ENCODE results near the gene TIMP3.

The TIMP3 gene

DNA sequence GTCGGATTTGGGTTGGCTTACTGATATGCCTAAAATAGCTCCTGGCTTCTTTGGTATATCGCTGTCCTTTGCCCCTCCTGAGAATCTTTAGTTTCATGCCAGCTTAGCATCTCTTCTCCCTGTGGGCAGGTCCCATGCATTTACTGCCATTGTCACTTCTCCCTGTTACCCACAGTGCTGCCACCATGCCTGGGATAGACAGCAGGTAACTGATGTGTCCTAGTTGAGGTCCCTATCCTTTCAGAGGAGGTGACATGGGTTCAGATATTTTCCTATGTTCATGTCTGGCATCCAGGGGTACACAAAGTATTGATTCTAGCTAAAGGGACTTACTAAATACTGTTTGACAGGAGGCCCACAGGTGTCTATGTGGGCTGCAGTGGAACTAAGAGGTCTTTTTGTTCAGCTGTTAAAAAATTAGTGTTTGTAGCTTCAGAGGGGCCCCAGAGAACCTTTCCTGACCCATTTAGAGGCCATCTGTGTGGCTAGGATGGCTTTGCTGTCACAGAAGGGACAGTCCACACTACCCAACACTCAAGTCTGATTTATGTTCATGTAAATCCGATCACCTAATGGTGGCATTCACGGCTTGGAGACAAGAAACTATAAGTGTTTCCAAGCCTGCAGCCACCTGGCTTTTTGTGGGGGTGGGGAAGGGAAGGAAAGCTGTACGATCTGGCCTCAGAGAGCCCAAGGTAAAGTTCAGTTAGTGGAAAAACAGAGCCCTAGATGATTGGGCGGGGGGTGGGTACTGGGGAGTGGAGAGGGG lies 8.5 kb downstream of the TIMP3 start:
- DNase-seq: no peak

GRCh38 chr22:32810555-32811133 lies 9.1 kb downstream of the TIMP3 start:
- no peak for DNase-seq

- no peak for DNase-seq
Observed at GRCh38 chr22:32811788-32812545, 10.5 kb downstream of the TIMP3 start.

- no peak for DNase-seq
Observed at GRCh38 chr22:32814285-32814860, 12.9 kb downstream of the TIMP3 start.

DNA sequence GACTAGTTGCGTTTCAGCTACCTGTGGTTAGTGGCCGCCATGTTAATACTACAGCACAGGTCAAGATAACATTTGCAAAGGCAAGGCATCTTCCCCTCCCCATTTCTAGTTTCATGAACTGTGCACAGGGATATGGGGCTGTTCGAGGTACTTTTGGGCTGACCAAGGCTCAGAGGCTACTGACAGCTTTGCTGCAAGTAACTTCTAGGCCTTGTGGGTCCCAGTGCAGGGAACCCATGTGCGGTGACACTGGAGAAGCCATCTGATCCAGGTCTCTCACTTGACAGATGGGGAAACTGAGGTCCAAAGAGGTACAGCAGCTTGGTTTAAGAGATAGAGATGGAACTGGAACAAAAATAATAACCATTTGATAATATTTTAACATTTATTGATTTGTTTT lies 13.6 kb downstream of the TIMP3 start:
- DNase-seq: no peak

DNA sequence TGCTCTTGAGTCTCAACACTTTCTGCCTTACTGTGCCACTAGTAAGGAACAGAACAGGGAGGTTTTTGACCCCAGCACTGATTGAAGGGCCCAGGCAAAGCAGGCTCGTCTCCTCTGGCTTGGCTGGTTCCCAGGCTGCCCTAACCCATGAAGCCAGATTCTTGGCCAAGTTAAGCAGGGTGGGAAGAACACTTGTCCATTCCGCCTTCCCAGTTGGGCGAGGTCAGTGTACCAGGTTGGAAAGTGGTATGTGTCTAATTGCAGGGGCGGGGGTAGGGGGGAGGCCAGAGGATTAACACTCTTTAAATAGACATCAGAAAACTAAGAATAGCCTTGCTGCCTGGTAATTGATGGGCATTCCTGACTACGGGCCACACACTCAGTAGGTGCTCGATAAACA lies 14.4 kb downstream of the TIMP3 start:
- no peak for DNase-seq

DNA sequence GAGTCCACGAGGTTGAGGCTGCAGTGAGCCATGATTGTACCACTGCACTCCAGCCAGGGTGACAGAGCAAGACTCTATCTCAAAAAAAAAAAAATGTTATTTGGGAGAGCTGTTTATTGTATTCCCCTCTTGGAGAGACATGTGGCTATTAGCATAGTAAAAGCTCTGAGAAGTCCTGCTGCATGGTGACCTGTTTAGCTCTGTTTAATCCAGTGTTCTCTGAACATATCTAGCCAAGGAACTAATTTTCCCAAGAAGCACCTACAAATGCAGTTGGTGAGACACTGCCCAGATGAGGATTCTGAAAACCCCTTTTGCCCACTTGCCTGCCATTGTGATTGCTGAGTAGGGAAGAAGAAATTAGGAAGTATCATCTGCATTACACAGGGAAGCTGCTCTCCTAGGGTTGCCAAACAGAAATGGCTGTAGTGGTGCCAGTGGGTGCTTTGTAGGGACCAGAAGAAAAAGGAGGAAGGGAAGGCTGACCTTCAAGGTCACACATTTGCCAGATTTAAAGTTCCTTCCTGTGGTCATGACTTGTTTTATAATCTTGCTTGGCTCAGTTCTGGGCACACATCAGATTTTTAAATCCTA lies 15.7 kb downstream of the TIMP3 start:
- peak; percentile 44 for DNase-seq

DNA sequence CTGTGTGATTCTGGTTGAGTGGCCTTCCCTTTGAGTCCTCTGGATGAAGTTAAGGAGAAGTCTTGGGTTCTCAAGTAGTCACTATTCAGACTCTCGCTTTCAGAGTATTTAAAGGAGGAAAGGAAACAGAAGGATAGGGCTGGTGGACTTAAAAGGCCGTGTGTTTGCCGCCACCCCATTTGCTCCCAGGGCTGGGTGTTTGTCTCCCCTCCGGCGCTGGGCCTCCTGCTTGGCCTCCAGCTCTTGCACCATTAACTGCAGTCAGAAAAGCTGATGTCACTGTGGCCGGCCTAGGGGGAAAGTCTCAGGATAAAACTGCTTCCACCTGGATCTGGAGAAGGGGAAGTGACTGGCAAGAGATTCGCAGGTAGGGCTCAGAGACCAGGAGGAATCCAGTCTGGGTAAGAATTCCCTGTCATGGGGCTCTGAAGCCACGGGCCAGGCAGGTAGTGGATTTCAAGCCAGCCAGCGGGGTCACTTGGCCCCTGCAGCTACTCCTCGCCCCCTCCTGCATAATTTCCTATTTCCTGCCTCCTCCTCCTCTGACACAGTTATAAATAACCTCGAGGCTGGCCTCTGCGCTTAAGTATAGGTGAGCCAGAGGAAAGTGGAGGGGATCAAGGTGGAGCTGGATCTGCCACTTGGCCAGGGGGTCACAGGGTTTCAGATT lies 17.1 kb downstream of the TIMP3 start:
- no peak for DNase-seq

DNA sequence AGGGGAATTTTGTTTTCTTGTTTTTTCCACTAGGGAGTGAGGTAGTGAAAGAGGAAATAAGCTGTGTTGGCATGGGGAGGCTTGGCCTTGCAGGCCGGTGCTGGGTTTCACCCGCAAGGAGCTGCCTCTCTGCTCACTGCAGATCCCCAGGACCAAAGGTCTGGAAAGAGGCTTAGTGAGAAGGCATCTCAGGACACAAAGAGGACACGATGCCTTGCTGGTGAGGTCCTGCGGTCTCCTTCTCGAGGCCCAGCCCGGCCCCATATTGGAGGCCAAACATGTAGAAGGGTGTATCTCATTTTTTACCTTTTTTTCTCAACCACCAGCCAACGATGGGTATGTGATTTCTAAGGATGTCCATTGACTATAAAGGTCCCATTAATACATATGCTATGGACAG lies 17.6 kb downstream of the TIMP3 start:
- DNase-seq: no peak

GRCh38 chr22:32820131-32821119 lies 18.9 kb downstream of the TIMP3 start:
- DNase-seq: no peak

DNA sequence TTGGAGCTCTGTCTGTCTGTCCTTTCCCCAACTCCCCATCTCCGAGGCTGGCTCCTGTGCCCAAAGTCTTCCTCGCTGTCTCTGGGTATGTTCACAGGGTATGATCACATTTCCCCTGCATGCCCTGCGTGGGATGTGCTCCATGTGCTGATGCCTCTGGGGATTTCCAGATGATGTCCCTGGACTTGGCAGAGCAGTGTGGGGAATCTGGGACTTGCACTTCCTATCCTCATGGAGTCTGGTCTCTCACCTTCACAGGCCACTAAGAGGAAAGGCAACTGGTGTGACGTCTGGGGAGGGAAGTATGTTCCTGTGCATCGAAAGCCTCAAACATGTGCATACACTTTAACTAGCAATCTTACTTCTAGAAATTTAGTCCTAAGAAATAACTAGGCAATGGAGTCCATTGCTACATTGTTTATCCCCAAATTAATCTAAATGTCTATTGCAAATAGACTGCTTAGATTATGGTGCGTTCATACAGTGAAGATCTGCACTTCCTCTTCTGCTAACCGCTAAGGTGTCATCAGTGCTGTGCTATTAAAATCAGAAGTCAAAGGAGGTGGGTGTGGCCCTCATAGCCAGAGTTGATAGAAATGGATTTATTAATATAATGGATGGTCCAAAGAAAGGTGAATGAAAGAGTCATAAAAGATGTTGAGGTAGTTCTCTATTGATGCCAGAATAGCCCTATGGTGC lies 20.8 kb downstream of the TIMP3 start:
- DNase-seq: peak; percentile 42

DNA sequence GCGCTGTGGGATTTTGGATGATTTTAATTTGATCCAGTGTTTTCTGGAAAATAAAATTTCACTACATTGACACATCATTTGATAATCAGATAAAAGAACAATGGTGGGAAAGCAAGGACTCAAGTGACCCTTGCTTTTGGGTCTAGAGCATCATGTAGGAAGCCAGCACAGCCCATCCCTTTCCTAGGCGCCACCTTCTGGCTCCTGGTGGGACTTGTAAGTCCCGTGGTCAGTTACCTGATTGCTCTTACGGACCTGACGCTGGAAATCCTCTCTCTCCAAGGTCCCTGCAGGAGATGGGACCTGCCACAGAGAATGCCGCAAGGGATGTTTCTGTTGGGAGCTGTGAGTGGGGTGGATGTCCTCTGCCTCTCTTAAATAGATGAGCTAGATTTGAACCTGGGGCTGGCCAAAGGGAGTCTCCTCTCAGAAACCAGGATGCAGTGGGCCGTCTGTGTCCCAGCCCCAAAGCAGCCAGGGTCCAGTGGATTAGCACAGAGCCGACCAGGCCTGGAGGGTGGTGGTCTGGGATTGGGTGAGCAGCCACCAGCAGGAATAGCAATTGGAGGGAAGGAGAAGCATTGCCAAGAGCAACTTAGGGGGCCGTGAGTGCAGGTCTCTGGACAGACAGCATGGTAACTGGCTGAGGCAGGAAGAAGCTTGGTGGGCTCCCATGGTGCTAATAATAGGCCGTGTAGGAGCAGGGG lies 21.7 kb downstream of the TIMP3 start:
- peak; percentile 23 for DNase-seq

DNA sequence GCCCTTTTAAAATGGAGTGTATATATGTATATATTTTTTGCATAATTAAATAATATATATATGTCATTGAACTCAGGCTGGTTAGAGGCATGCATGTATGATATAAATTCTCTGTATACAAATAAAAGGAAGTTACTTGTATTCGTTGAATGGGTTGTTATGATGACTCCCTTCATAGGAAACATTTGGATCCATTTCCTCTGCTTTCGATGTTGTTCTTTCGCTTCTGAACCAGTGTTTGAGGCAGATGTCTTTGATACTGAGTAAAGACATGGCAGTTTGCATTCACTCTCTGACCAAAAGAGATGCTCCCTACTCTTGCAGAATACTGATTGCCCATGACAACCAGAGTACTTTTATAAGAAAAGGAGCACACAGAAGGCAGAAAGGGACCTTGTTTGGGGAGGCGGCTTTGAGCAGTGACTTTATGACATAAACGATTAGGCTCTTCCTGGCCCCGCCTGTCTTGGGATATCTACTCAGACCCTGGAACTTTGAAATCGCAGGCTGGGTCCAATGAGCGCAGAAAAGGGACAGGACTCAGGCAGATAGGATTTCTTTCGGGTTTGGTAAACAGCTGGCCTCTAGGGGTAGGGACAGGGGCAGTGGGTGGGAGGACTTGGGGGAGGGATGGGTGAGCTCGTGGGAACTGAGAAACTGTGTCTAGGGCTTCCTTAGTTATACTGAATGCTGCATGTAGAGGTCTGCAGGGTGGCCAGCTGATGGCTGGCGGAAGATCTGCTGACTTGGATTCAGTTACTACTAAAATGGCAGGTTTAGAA lies 23.2 kb downstream of the TIMP3 start:
- DNase-seq: no peak

GRCh38 chr22:32826537-32826936 lies 25.0 kb downstream of the TIMP3 start:
- DNase-seq: no peak

GRCh38 chr22:32827049-32827602 lies 25.6 kb downstream of the TIMP3 start:
- no peak for DNase-seq

DNA sequence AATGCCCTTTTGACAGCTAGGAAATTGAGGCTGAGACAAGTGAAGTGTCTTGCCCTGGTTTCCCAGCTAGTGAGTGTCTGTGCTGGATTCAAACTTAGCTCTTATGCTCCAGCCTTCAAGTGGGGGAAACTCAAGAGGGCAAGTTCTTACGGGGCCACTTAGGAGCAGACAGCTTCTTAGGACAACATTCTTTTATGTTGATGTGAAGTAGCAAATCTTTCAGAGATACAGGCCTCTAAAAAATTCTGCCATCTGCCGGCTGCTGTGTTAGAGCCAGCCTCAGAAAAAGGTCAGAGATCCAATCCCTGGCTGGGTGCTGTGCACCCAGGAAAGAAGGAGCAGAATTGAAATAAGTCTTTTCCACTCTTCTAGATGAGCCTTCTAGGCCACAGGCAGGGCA lies 26.6 kb downstream of the TIMP3 start:
- no peak for DNase-seq

DNA sequence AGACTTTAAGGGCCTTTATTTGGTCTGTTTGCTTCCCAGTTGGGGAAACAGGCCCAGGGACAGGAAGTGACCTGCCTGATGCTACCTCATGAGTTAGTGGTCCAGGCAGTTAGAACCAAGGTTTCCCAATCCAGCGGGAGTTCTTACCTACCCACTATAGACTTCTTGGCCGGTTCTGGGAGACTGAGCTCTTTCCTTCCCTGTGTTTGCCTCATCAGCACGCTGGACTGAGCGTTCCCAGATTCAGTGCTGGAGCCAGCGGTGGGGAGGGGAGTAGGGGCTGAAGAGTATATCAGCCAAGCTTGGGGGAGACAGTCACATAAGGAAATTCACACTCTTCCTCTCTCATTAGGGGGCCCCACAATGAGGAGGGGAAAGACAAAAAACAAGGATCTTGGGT lies 27.1 kb downstream of the TIMP3 start:
- DNase-seq: no peak

GRCh38 chr22:32829451-32829851 lies 27.9 kb downstream of the TIMP3 start:
- no peak for DNase-seq

- DNase-seq: no peak
Observed at GRCh38 chr22:32830473-32830872, 29.0 kb downstream of the TIMP3 start.
